Measurements from ENCODE around the gene UNG. TPM values are rescaled to one million over a fixed set of nuclear protein-coding genes. Genes with fewer than 3 reads are reported as not detected.
A peak's percentile ranks its signal among the peaks of the same experiment; 100 is the strongest.

UNG gene
- total and polyA plus RNA-seq, 9 of the 15 experiments (the other 6 are each of a cell fraction or from before 2014, with no cell fraction given) = 8.4 to 59.8 (median 41.0) TPM

DNA sequence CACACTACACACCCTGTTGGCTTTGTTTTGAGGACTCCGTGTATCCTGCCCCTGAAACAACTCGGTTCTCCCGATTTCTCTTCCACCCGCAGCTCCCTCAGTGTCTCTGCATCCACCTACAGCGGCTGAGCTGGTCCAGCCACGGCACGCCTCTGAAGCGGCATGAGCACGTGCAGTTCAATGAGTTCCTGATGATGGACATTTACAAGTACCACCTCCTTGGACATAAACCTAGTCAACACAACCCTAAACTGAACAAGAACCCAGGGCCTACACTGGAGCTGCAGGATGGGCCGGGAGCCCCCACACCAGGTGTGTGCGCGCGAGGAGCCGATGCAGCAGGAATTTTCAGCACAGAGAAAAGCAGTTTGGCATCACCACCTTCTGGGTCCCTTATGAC, 14.6 kb upstream of the UNG start:
- ChIA-PET CTCF (ENCODE audit: low intra/inter-chr PET ratio) (no interaction called here), POLR2A (interaction anchor here (0.7 kb wide), 1 partner anchor 31 kb away, joined by 3 read pairs; the partner anchor contains the start of gene USP30)
- no peaks in the 10 kb centered on the region for H3K9me1 ChIP-seq (ENCODE audit: control insufficient read depth, insufficient read depth, low read length)
- no peak overlapping the region for H2AFZ ChIP-seq (ENCODE audit: low read depth, low read length)
- H3K36me3 ChIP-seq (ENCODE audit: control insufficient read depth, insufficient read depth, low read length) = peaks cover 34% of the 10 kb centered on the region; the same call in 1 of the 3 replicates
- no peaks in the 10 kb centered on the region for H3K27me3 ChIP-seq (ENCODE audit: control insufficient read depth in 2 of 2, insufficient read depth in 2 of 2, low read length in 2 of 2)
- DNase-seq (ENCODE audit: extremely low read depth in 1 of 4, low spot score in 3 of 4) = no peak
- no peaks in the 10 kb centered on the region; the same call in 1 of the 2 replicates for H3K9me3 ChIP-seq (replicated peaks; ENCODE audit: control insufficient read depth, insufficient read depth, low read depth, low read length)
- H3K4me1 ChIP-seq (replicated peaks in 1 of 2; ENCODE audit: control insufficient read depth in 2 of 2, insufficient read depth in 2 of 2, low read length in 2 of 2) = no peaks in the 10 kb centered on the region
- in situ Hi-C loops (cut with MboI) (no loop called here), intact Hi-C loops (cut with micrococcal nuclease) (no loop called here)
- no peaks in the 10 kb centered on the region for H4K20me1 ChIP-seq (replicated peaks; ENCODE audit: control insufficient read depth, insufficient read depth, low read length)
- no peak overlapping the region for H3K27ac ChIP-seq (ENCODE audit: extremely low read depth, low read depth, low read length)
- 77% methylated on average over 14 of the region's 14 CpGs for WGBS (ENCODE audit: insufficient coverage, low coverage, missing lambda C conversion rate)
- ATAC-seq = no peak
- no peak overlapping the region for H3K4me2 ChIP-seq (ENCODE audit: insufficient read depth, low read length)
- BruUV-seq (replicated peaks) = no TSS peak
- 0 out of 4 replicates have a peak overlapping the region, but pooled peaks of 1 of the 2 experiments have one; percentile 33 for H3K9ac ChIP-seq (ENCODE audit: insufficient read depth in 1 of 2, low read depth in 2 of 2, low read length in 2 of 2)
- no peak overlapping the region for H3K4me3 ChIP-seq
- H3K79me2 ChIP-seq (ENCODE audit: control insufficient read depth, insufficient read depth, low read length) = no peaks in the 10 kb centered on the region
- TF ChIP-seq NR2C1 (IDR thresholded peaks at IDR 0.05) = no peak
- no peak for TF ChIP-seq NR2C1 (tag; IDR thresholded peaks at IDR 0.05)
- no peak for TF ChIP-seq LCOR (CRISPR knock-in tag; IDR thresholded peaks at IDR 0.05)
- no peak for TF ChIP-seq YY1 (IDR thresholded peaks at IDR 0.05; ENCODE audit: borderline replicate concordance in 1 of 3, control insufficient read depth in 1 of 3, extremely low read depth in 1 of 3, insufficient read depth in 3 of 3, insufficient read length in 1 of 3, insufficient replicate concordance in 2 of 3, low read depth in 1 of 3, low read length in 2 of 3)
- TF ChIP-seq ZNF146 (CRISPR knock-in tag; IDR thresholded peaks at IDR 0.05; ENCODE audit: unreplicated experiment) = no peak
- no peak for TF ChIP-seq MAFF (IDR thresholded peaks at IDR 0.05; ENCODE audit: low read length)
- TF ChIP-seq, protein P1, sequence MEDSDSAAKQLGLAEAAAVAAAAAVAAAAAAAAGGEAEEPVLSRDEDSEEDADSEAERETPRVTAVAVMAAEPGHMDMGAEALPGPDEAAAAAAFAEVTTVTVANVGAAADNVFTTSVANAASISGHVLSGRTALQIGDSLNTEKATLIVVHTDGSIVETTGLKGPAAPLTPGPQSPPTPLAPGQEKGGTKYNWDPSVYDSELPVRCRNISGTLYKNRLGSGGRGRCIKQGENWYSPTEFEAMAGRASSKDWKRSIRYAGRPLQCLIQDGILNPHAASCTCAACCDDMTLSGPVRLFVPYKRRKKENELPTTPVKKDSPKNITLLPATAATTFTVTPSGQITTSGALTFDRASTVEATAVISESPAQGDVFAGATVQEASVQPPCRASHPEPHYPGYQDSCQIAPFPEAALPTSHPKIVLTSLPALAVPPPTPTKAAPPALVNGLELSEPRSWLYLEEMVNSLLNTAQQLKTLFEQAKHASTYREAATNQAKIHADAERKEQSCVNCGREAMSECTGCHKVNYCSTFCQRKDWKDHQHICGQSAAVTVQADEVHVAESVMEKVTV (CRISPR knock-in tag; IDR thresholded peaks at IDR 0.05) = no peak
- TF ChIP-seq MIER1 (IDR thresholded peaks at IDR 0.05; ENCODE audit: low read depth) = no peak
- no peak for TF ChIP-seq NCOA2 (IDR thresholded peaks at IDR 0.05; ENCODE audit: partially characterized antibody in 2 of 2)
- TF ChIP-seq, protein P2, sequence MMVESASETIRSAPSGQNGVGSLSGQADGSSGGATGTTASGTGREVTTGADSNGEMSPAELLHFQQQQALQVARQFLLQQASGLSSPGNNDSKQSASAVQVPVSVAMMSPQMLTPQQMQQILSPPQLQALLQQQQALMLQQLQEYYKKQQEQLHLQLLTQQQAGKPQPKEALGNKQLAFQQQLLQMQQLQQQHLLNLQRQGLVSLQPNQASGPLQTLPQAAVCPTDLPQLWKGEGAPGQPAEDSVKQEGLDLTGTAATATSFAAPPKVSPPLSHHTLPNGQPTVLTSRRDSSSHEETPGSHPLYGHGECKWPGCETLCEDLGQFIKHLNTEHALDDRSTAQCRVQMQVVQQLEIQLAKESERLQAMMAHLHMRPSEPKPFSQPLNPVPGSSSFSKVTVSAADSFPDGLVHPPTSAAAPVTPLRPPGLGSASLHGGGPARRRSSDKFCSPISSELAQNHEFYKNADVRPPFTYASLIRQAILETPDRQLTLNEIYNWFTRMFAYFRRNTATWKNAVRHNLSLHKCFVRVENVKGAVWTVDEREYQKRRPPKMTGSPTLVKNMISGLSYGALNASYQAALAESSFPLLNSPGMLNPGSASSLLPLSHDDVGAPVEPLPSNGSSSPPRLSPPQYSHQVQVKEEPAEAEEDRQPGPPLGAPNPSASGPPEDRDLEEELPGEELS (CRISPR knock-in tag; IDR thresholded peaks at IDR 0.05; ENCODE audit: borderline replicate concordance) = no peak
- TF ChIP-seq, protein P3, sequence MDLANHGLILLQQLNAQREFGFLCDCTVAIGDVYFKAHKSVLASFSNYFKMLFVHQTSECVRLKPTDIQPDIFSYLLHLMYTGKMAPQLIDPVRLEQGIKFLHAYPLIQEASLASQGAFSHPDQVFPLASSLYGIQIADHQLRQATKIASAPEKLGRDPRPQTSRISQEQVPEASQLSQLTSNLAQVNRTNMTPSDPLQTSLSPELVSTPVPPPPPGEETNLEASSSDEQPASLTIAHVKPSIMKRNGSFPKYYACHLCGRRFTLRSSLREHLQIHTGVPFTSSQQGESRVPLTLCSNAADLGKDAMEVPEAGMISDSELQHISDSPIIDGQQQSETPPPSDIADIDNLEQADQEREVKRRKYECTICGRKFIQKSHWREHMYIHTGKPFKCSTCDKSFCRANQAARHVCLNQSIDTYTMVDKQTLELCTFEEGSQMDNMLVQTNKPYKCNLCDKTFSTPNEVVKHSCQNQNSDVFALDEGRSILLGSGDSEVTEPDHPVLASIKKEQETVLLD (IDR thresholded peaks at IDR 0.05) = no peak
- TF ChIP-seq, protein P4, sequence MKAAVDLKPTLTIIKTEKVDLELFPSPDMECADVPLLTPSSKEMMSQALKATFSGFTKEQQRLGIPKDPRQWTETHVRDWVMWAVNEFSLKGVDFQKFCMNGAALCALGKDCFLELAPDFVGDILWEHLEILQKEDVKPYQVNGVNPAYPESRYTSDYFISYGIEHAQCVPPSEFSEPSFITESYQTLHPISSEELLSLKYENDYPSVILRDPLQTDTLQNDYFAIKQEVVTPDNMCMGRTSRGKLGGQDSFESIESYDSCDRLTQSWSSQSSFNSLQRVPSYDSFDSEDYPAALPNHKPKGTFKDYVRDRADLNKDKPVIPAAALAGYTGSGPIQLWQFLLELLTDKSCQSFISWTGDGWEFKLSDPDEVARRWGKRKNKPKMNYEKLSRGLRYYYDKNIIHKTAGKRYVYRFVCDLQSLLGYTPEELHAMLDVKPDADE (conservative IDR thresholded peaks at IDR 0.05; ENCODE audit: control insufficient read depth, low read depth, low read length) = no peak
- TF ChIP-seq BHLHE40 (IDR thresholded peaks at IDR 0.05; ENCODE audit: low read length) = no peak
- no peak for TF ChIP-seq RUNX1 (IDR thresholded peaks at IDR 0.05; ENCODE audit: low read depth)
- no peak for TF ChIP-seq ZNF408 (CRISPR knock-in tag; IDR thresholded peaks at IDR 0.05; ENCODE audit: low read depth)
- FAIRE-seq = no peak

Measured in K562 (cell line).